RWPE1 (cell line): Measurements from ENCODE around the gene USP40.

ENCODE experiments used
- CTCF ChIA-PET: fragments of 350-600 bp; sonication (Branson Sonifier 250); formaldehyde crosslinking; extraction: SDS; loops from one replicate; lab custom pipeline; 2021; lab: Yijun Ruan, JAX
- POLR2A ChIA-PET: fragments of 400-600 bp; formaldehyde crosslinking; extraction: SDS; loops from one replicate; lab custom pipeline; 2020; ENCODE audit warnings: antibody characterized with exemption; ENCODE audit not compliant: low non-redundant PET; lab: Yijun Ruan, JAX
- DNase-seq: peaks from one replicate; pipeline ENCODE4 v3.0.0; 2012; ENCODE audit warnings: low spot score
- H3K27ac ChIP-seq: fragments of 450-650 bp; 2 replicates; pipeline ENCODE4 v1.5.1; 2017
- TF ChIP-seq, protein P1 (sequence below): fragments of 450-650 bp; conservative IDR thresholded peaks from 2 replicates; pipeline ENCODE4 v1.5.1; 2017; ENCODE audit warnings: low read depth, mild to moderate bottlenecking

USP40 gene

DNA sequence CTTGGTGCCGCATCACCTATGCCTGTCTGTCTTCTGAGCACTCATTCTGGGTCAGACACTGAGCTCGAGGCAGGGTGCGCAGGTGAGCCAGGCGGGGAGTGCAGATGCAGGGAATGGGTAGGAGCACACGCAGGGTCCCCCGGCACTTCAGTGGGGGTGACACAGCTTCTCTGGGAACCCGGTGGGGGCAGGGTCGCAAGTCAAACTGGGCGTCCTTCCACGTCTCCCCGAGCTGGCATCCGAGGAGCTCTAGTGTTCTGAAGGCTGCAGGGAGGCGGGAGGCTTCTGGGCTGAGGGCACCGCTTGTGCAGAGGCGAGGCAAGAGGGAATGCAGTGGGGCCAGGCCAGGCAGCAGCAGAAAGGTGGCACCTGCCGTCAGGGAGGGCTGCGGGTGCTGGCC, 126.3 kb downstream of the USP40 start:
- TF ChIP-seq, protein P1, sequence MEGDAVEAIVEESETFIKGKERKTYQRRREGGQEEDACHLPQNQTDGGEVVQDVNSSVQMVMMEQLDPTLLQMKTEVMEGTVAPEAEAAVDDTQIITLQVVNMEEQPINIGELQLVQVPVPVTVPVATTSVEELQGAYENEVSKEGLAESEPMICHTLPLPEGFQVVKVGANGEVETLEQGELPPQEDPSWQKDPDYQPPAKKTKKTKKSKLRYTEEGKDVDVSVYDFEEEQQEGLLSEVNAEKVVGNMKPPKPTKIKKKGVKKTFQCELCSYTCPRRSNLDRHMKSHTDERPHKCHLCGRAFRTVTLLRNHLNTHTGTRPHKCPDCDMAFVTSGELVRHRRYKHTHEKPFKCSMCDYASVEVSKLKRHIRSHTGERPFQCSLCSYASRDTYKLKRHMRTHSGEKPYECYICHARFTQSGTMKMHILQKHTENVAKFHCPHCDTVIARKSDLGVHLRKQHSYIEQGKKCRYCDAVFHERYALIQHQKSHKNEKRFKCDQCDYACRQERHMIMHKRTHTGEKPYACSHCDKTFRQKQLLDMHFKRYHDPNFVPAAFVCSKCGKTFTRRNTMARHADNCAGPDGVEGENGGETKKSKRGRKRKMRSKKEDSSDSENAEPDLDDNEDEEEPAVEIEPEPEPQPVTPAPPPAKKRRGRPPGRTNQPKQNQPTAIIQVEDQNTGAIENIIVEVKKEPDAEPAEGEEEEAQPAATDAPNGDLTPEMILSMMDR, result no peak
- POLR2A ChIA-PET, result no interaction called here
- CTCF ChIA-PET, result no interaction called here
- DNase-seq, result no peak
- H3K27ac ChIP-seq, result no peak overlapping the region

DNA sequence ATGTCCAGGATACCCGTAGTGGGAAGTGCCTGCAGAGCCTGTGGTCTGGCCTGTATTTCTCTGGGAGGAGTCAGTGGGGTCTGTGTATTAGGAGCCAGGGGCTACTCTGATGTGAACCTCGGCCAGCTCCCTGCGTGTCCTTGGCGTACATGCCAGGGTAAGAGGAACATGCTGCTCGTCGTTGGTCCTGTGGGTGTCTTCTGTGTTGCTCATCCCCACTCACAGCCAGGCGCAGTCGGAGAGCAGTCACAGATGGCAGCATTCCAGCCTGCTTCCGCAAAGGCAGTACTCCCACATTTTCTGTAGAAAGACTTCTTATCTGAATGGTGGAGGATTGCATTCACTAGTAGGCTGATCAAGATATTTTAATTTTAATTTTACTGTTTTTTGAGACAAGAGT, 127.4 kb downstream of the USP40 start:
- 0 out of 2 replicates have a peak overlapping the region, but pooled peaks have one; percentile 6 for H3K27ac ChIP-seq
- POLR2A ChIA-PET, result no interaction called here
- TF ChIP-seq, protein P1, result no peak
- CTCF ChIA-PET, result interaction anchor here (1.2 kb wide), 1 partner anchor 10 kb away, joined by 5 read pairs; no protein-coding TSS in a partner anchor
- no peak for DNase-seq

DNA sequence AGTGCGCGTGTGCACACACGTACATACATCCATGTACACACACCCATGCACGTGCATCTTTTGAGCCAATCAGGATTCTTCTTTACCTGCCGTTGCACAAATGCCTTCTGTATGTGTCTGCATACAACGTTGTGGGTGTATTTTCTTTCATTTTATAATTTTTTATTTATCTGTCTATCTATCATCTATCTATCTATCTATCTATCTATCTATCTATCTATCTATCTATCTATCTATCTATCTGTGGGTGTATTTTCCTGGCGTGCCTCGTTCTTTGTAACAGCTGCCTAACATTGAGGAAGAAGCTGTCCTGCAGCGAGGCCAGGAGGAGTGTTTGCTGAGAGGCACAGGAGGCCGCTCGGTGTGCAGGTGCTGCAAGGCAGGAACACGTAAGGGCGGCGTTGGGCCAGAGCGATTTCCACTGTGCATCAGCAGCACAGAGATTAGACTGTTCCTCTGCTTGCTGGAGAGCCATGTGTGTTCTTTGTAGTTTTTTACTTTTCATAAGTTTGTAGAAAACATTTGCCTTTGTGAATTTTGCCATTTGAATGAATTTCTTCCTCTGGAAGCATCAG, 127.9 kb downstream of the USP40 start:
- POLR2A ChIA-PET, result no interaction called here
- no peak for DNase-seq
- TF ChIP-seq, protein P1, result no peak
- CTCF ChIA-PET, result interaction anchor here (1.2 kb wide), 1 partner anchor 10 kb away, joined by 5 read pairs; no protein-coding TSS in a partner anchor
- H3K27ac ChIP-seq, result 0 out of 2 replicates have a peak overlapping the region, but pooled peaks have one; percentile 6

DNA sequence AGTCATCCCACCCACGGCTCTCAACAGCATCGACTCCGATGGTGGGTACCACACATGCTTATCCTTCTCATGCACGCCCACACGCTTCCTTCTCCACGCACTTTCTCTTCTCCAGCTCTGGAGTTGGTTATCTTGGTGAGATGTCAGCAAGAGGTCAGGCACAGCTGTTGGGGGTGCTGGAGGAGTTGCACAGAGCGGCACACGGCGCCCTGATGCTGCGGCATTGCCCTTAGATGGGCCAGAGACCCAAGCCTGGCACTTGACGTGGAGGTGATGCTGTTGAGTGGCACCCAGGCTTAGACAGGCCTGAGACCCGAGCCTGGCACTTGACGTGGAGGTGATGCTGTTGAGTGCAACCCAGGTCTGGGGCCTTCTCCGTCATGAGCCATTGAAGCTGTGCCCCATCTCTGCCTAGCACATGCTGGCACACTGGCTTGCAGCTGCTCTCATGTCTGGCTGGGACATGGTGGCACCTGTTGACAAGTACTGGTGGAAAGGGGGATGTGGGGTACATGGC, 129.1 kb downstream of the USP40 start:
- ChIA-PET CTCF (interaction anchor here (0.8 kb wide), 1 partner anchor 12 kb away, joined by 4 read pairs; no protein-coding TSS in a partner anchor), POLR2A (no interaction called here)
- TF ChIP-seq, protein P1, result no peak
- DNase-seq, result no peak
- no peak overlapping the region for H3K27ac ChIP-seq

DNA sequence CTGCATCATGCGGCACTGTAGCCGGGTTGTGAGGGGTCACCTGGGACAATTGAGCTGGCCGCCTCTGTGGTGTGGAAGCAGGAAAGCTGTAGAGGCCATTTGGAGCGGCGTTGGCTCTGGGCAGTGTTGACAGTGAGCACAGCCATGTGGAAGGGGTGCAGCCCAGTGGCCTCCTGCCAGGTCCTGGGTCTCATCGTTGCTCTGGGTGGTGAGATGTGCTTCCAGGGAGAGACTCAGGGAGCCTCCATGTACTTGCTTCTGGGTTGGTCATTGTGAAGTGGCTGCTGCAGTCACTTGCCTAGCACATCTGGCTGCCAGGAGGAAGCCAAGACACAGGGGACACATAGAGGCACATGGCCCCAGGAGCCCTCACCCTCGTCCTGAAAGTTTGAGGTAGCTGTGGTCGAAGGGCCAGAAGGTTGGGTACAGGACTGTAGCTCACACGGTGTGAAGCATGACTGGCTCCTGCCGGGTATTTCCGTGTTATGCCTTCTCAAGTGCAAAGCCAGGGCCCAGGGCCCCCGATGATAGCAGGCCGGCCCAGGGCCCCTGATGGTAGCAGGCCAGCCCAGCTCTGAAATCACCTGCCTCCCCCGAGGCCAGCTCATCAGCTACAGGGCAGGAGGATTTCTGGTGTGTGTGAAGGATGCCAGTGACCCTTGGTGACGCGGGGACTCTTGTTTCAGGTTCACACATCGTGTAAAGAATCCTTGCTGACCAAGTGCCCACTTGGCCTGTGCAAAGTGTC, 129.7 kb downstream of the USP40 start:
- POLR2A ChIA-PET, result no interaction called here
- no peak for DNase-seq
- CTCF ChIA-PET, result no interaction called here
- no peak overlapping the region for H3K27ac ChIP-seq
- TF ChIP-seq, protein P1, result no peak

DNA sequence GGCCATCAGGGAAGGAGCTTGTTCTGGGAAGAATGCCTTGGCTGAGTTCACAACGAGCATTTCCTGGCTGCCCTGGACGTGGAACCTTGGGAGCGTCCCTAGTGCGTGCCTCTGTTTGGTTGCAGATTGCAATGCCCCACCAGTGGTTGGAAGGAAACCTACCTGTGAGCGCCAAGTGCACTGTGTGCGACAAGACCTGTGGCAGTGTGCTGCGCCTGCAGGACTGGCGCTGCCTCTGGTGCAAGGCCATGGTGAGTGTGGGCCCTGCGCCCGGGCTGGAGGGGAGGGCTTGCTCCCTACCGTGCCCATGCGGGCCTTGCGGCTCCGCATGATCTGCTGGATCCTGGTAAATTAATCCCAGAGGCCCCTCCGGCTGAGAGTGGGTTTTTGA, 130.4 kb downstream of the USP40 start:
- H3K27ac ChIP-seq, result no peak overlapping the region
- TF ChIP-seq, protein P1, result no peak
- ChIA-PET POLR2A (no interaction called here), CTCF (no interaction called here)
- DNase-seq, result no peak
